ENCODE results near the gene NPM3. TPM values are rescaled to one million over a fixed set of nuclear protein-coding genes. Genes with fewer than 3 reads are reported as not detected.

NPM3 gene
- total RNA-seq, 4 donors from 2014 or later: 15.6 to 31.5 (median 16.5) TPM

- Histone ChIP-seq H3K36me3 (peaks cover 80 to 100% (median 96%) of the 10 kb centered on the region in 4 donors), H3K4me3 (no peak overlapping the region), H3K9me3 (no peaks in the 10 kb centered on the region), H3K4me1 (peaks cover 6 to 25% (median 19%) of the 10 kb centered on the region in 4 donors), H3K27ac (replicated peaks in 1 of 4) (no peak overlapping the region), H3K27me3 (no peaks in the 10 kb centered on the region)
- intact Hi-C loops (cut with DNase I): no loop called here
- WGBS: 66% methylated on average over 1 of the region's 1 CpG
- no peak for DNase-seq (ENCODE audit: extremely low spot score)
- TF ChIP-seq CTCF (IDR thresholded peaks at IDR 0.05): no peak
- TF ChIP-seq POLR2A (IDR thresholded peaks at IDR 0.05; ENCODE audit: low read depth): no peak
- TF ChIP-seq EP300 (IDR thresholded peaks at IDR 0.05): no peak
- no peak for TF ChIP-seq POLR2AphosphoS5 (IDR thresholded peaks at IDR 0.05)
Observed at GRCh38 chr10:101807158-101807557, 23.9 kb upstream of the NPM3 start.

- H3K27ac ChIP-seq (replicated peaks in 1 of 4): no peak overlapping the region
- H3K4me1 ChIP-seq: peaks cover 0 to 20% (median 14%) of the 10 kb centered on the region in 4 donors
- no peak for DNase-seq (ENCODE audit: extremely low spot score)
- 57% methylated on average over 4 of the region's 4 CpGs for WGBS
- no peak overlapping the region for H3K4me3 ChIP-seq
- peaks cover 91 to 100% (median 98%) of the 10 kb centered on the region in 4 donors for H3K36me3 ChIP-seq
- no peaks in the 10 kb centered on the region for H3K27me3 ChIP-seq
- intact Hi-C loops (cut with DNase I): no loop called here
- TF ChIP-seq EP300 (IDR thresholded peaks at IDR 0.05) (no peak), CTCF (IDR thresholded peaks at IDR 0.05) (no peak), POLR2AphosphoS5 (IDR thresholded peaks at IDR 0.05) (no peak), POLR2A (IDR thresholded peaks at IDR 0.05; ENCODE audit: low read depth) (no peak)
- no peaks in the 10 kb centered on the region for H3K9me3 ChIP-seq
Observed at GRCh38 chr10:101803511-101803910, 20.3 kb upstream of the NPM3 start.

GRCh38 chr10:101797403-101798059 lies 14.3 kb upstream of the NPM3 start:
- intact Hi-C loops (cut with DNase I): no loop called here
- 69% methylated on average over 4 of the region's 4 CpGs for whole genome bisulfite sequencing
- TF ChIP-seq CTCF (IDR thresholded peaks at IDR 0.05) (no peak), POLR2A (IDR thresholded peaks at IDR 0.05; ENCODE audit: low read depth) (no peak), EP300 (IDR thresholded peaks at IDR 0.05) (no peak), POLR2AphosphoS5 (IDR thresholded peaks at IDR 0.05) (no peak)

GRCh38 chr10:101793526-101793925 lies 10.3 kb upstream of the NPM3 start:
- no peak for DNase-seq (ENCODE audit: extremely low spot score)
- H3K4me3 ChIP-seq: no peak overlapping the region
- 95% methylated on average over 12 of the region's 12 CpGs for WGBS
- H3K9me3 ChIP-seq: no peaks in the 10 kb centered on the region
- peaks cover 81 to 100% (median 96%) of the 10 kb centered on the region in 4 donors for H3K36me3 ChIP-seq
- H3K27ac ChIP-seq (replicated peaks in 1 of 4): no peak overlapping the region
- no peaks in the 10 kb centered on the region for H3K27me3 ChIP-seq
- intact Hi-C loops (cut with DNase I): no loop called here
- peaks cover 0 to 11% (median 6%) of the 10 kb centered on the region in 4 donors for H3K4me1 ChIP-seq
- TF ChIP-seq CTCF (IDR thresholded peaks at IDR 0.05) (no peak), POLR2AphosphoS5 (IDR thresholded peaks at IDR 0.05) (no peak), EP300 (IDR thresholded peaks at IDR 0.05) (no peak), POLR2A (IDR thresholded peaks at IDR 0.05; ENCODE audit: low read depth) (no peak)

More at GRCh38 chr10:101797403-101798059, 14.3 kb upstream of the NPM3 start:
- no peak overlapping the region for H3K27ac ChIP-seq (replicated peaks in 1 of 4)
- peaks cover 8 to 30% (median 16%) of the 10 kb centered on the region in 4 donors for H3K4me1 ChIP-seq
- no peak overlapping the region for H3K4me3 ChIP-seq
- H3K36me3 ChIP-seq: peaks cover 93 to 100% (median 96%) of the 10 kb centered on the region in 4 donors
- H3K27me3 ChIP-seq: no peaks in the 10 kb centered on the region
- no peaks in the 10 kb centered on the region for H3K9me3 ChIP-seq
- DNase-seq (ENCODE audit: extremely low spot score): no peak
